SU-DHL-6 (cell line): ENCODE results near the gene SORCS2.

Experiments
- H2AFZ ChIP-seq: fragments of 200-600 bp; sonication (generic); 2 replicates; pipeline ENCODE4 v1.6.1; 2014; ENCODE audit warnings: low read depth, mild to moderate bottlenecking, moderate library complexity, mixed read lengths, antibody characterized with exemption, low read length; ENCODE audit not compliant: severe bottlenecking
- H3F3A ChIP-seq: fragments of 200-600 bp; shearing (Covaris generic); 2 replicates; pipeline ENCODE4 v1.6.0; 2016; ENCODE audit warnings: antibody characterized with exemption, mild to moderate bottlenecking; ENCODE audit not compliant: insufficient read depth
- H3K27ac ChIP-seq: fragments of 200-600 bp; sonication (generic); 2 replicates; pipeline ENCODE4 v1.5.1; 2016; ENCODE audit warnings: low read depth, mild to moderate bottlenecking, low read length, moderate library complexity, mixed read lengths
- H3K27me3 ChIP-seq: fragments of 200-600 bp; sonication (generic), shearing (Covaris generic); 2 replicates; pipeline ENCODE4 v1.6.0; 2014; ENCODE audit warnings: mild to moderate bottlenecking, low read length
- H3K36me3 ChIP-seq: fragments of 200-600 bp; sonication (generic); 2 replicates; pipeline ENCODE4 v1.6.1; 2014; ENCODE audit warnings: mild to moderate bottlenecking, low read length, mixed read lengths
- H3K4me2 ChIP-seq: fragments of 300-600, 200-600 bp; shearing (Covaris generic), sonication (generic); 2 replicates; pipeline ENCODE4 v1.6.0; 2014; ENCODE audit warnings: low read length, low read depth, mild to moderate bottlenecking; ENCODE audit not compliant: poor library complexity, severe bottlenecking
- H3K4me3 ChIP-seq: fragments of 200-600 bp; sonication (generic); 2 replicates; pipeline ENCODE4 v1.5.1; 2014; ENCODE audit warnings: antibody characterized with exemption, low read length, mild to moderate bottlenecking, mixed read lengths; ENCODE audit not compliant: insufficient read depth, poor library complexity, severe bottlenecking
- H3K79me2 ChIP-seq: fragments of 200-600 bp; sonication (generic); 2 replicates; pipeline ENCODE4 v1.6.1; 2014; ENCODE audit warnings: mild to moderate bottlenecking, low read length, moderate library complexity; ENCODE audit not compliant: insufficient read depth
- H3K9ac ChIP-seq: fragments of 200-600 bp; sonication (generic); 2 replicates; pipeline ENCODE4 v1.7.0; 2014; ENCODE audit warnings: mild to moderate bottlenecking, low read length
- H3K9me2 ChIP-seq: fragments of 200-600 bp; sonication (generic); replicated peaks from 2 replicates; pipeline ENCODE4 v1.6.1; 2014; ENCODE audit warnings: low read length; ENCODE audit not compliant: insufficient read depth
- H3K9me3 ChIP-seq: fragments of 200-600 bp; sonication (generic); 2 replicates; pipeline ENCODE4 v1.6.1; 2014; ENCODE audit warnings: low read length, mixed read lengths; ENCODE audit not compliant: insufficient read depth
- H4K20me1 ChIP-seq: fragments of 200-600 bp; sonication (generic); 2 replicates; pipeline ENCODE4 v1.6.1; 2014; ENCODE audit warnings: low read depth, mild to moderate bottlenecking, antibody characterized with exemption, low read length, moderate library complexity, mixed read lengths
- CTCF ChIP-seq: fragments of 200-600 bp; sonication (generic); IDR thresholded peaks from one replicate; pipeline ENCODE4 v1.5.1; 2017; ENCODE audit warnings: antibody characterized with exemption, mild to moderate bottlenecking, low read length, moderate library complexity; ENCODE audit not compliant: insufficient read depth, poor library complexity, severe bottlenecking
- EZH2phosphoT487 ChIP-seq: fragments of 200-600 bp; sonication (generic), shearing (Covaris generic); conservative IDR thresholded peaks from 2 replicates; pipeline ENCODE4 v1.6.1; 2018; ENCODE audit warnings: mild to moderate bottlenecking, antibody characterized with exemption, low read length, moderate library complexity, mixed read lengths

The SORCS2 gene

DNA sequence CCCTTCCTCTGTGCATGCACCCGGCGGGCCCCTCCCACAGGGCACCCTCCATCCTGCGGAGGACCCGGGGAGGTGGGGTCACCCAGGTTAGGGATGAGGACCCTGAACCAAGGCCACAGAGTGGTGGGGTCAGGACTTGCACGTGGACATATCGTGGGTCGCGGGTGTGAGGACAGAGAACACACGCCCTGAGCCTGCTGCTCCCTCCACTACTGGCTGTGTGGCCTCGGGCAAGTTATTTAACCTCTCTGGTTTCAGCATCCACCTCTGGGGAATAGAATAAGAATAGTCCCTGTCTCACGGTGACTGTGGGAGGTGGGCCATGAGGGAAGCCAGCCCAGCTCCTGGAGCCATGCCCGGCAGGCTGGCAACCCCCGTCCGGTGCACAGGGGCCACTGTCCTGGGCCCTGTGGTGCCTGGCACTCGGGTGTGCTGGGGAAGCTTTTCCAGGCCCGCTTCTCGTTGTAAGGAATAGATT lies 237.3 kb downstream of the SORCS2 start:
- Histone ChIP-seq H3K4me2 (no peak overlapping the region), H3K79me2 (no peaks in the 10 kb centered on the region), H3K9me2 (no peaks in the 10 kb centered on the region), H3K27ac (no peak overlapping the region), H3K9me3 (no peaks in the 10 kb centered on the region), H3K36me3 (no peaks in the 10 kb centered on the region), H3K4me3 (no peak overlapping the region), H3K9ac (no peak overlapping the region), H3F3A (no peaks in the 10 kb centered on the region), H4K20me1 (no peaks in the 10 kb centered on the region), H2AFZ (no peak overlapping the region), H3K27me3 (no peaks in the 10 kb centered on the region)
- TF ChIP-seq EZH2phosphoT487 (no peak), CTCF (no peak)

DNA sequence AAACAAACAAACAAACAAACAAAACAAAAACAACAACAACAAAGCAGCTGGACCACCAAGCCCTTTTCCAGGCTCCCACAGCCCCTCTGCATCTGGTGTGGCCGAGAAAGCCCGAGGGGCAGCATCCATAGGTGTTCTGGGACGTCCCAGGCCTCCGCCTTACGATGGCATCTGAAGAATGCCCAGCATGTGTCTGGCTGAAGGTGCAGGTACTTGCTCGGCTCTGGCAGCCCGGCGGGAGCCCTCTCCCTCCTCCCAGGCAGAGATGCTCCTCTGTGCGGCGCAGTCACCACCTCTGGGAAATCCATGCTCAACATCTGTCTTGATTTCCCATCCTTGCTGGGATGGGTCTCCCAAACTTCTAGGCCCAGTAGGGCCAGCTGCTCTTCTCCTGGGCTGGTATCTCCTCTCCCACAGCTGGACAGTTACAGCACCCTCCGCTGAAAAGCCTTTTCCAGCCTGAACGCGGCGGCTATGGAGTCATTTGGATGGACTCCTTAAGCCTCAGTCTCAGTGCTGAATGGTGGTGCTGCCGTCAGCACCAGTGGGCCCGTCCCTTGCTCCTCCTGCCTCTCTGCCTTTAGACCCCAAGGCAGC lies 238.1 kb downstream of the SORCS2 start:
- no peaks in the 10 kb centered on the region for H3K27me3 ChIP-seq
- H3K4me2 ChIP-seq, result no peak overlapping the region
- no peaks in the 10 kb centered on the region for H3F3A ChIP-seq
- no peak overlapping the region for H2AFZ ChIP-seq
- H3K4me3 ChIP-seq, result no peak overlapping the region
- no peak overlapping the region for H3K9ac ChIP-seq
- no peaks in the 10 kb centered on the region for H4K20me1 ChIP-seq
- no peaks in the 10 kb centered on the region for H3K9me3 ChIP-seq
- H3K36me3 ChIP-seq, result no peaks in the 10 kb centered on the region
- TF ChIP-seq CTCF, result no peak
- no peak for TF ChIP-seq EZH2phosphoT487
- no peak overlapping the region for H3K27ac ChIP-seq
- H3K9me2 ChIP-seq, result no peaks in the 10 kb centered on the region
- no peaks in the 10 kb centered on the region for H3K79me2 ChIP-seq

DNA sequence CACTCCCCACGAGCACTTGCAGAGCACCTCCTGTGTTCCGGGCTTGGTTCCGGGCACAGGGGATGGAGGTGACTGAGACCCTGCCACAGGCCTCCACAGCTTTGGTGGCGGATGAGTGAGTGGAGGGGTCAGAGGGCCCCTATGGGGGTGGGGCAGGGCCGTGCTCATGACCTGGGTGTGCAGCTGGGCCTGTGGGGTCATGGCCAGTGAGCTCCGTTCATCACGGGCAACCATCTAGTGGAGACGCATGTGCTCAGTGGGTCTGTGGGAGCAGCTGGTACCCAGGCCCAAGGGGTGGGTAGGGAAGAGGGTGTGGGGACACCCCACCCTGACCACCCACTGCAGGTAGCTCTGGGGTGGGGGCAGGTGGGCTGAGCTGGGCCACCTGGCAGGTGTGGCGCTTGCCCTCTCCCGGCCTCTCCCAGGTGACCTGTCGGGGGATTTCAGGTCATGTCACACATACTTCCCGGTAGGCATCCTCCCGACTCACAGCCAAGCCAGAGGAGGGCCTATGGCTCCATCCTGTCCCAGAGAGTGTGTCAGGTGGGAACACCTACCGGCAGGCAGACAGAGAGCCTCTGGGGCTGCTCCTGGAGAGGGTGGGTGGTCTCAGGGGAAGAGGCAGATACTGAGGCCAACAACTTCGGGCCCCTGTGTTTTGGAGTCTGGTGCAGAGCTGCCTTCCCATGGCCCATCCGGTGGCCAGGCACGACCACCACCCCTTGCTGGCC lies 238.8 kb downstream of the SORCS2 start:
- no peak overlapping the region for H3K4me3 ChIP-seq
- H3F3A ChIP-seq, result no peaks in the 10 kb centered on the region
- H3K27ac ChIP-seq, result no peak overlapping the region
- H3K4me2 ChIP-seq, result no peak overlapping the region
- TF ChIP-seq CTCF (no peak), EZH2phosphoT487 (no peak)
- H3K9me3 ChIP-seq, result no peaks in the 10 kb centered on the region
- H3K36me3 ChIP-seq, result no peaks in the 10 kb centered on the region
- no peaks in the 10 kb centered on the region for H3K79me2 ChIP-seq
- no peaks in the 10 kb centered on the region for H4K20me1 ChIP-seq
- no peaks in the 10 kb centered on the region for H3K9me2 ChIP-seq
- no peak overlapping the region for H3K9ac ChIP-seq
- no peak overlapping the region for H2AFZ ChIP-seq
- no peaks in the 10 kb centered on the region for H3K27me3 ChIP-seq
